GM06990 (cell line): ENCODE measurements around the gene MTCL1.

ENCODE experiments used
- DNase-seq: peaks from one replicate; pipeline ENCODE4 v3.0.0-alpha.2; 2011; ENCODE audit not compliant: insufficient read length; ENCODE audit errors: extremely low read depth
- H3K27me3 ChIP-seq: replicated peaks from 2 replicates; pipeline ENCODE4 v1.6.0; 2011; ENCODE audit warnings: low read length; ENCODE audit not compliant: control insufficient read depth, insufficient read depth
- H3K36me3 ChIP-seq: 2 replicates; pipeline ENCODE4 v1.5.1; 2011; ENCODE audit warnings: low read length; ENCODE audit not compliant: control insufficient read depth, insufficient read depth
- H3K4me3 ChIP-seq: replicated peaks from 2 replicates; pipeline ENCODE4 v1.5.1; 2011; ENCODE audit warnings: low read depth, mild to moderate bottlenecking, control low read depth, low read length
- CTCF ChIP-seq: IDR thresholded peaks from 2 replicates; pipeline ENCODE4 v1.5.1; 2011; ENCODE audit warnings: low read length, control low read depth, mild to moderate bottlenecking, inconsistent platforms; ENCODE audit not compliant: insufficient read depth, poor library complexity, severe bottlenecking

MTCL1 gene

GRCh38 chr18:8847900-8848299, 142.5 kb downstream of the MTCL1 start:
- no peak for DNase-seq
- no peak for TF ChIP-seq CTCF
- no peak overlapping the region for H3K4me3 ChIP-seq
- H3K36me3 ChIP-seq, result no peaks in the 10 kb centered on the region
- no peaks in the 10 kb centered on the region; the same call in none of the 2 replicates for H3K27me3 ChIP-seq

GRCh38 chr18:8848541-8848940, 143.2 kb downstream of the MTCL1 start:
- H3K27me3 ChIP-seq, result no peaks in the 10 kb centered on the region; the same call in none of the 2 replicates
- no peak for TF ChIP-seq CTCF
- no peak for DNase-seq
- no peaks in the 10 kb centered on the region for H3K36me3 ChIP-seq
- no peak overlapping the region for H3K4me3 ChIP-seq

- no peak for TF ChIP-seq CTCF
- Histone ChIP-seq H3K27me3 (no peaks in the 10 kb centered on the region; the same call in none of the 2 replicates), H3K4me3 (no peak overlapping the region), H3K36me3 (no peaks in the 10 kb centered on the region)
- no peak for DNase-seq
Measured at GRCh38 chr18:8849696-8850095, 144.3 kb downstream of the MTCL1 start.

GRCh38 chr18:8851659-8852058, 146.3 kb downstream of the MTCL1 start:
- DNase-seq, result no peak
- no peaks in the 10 kb centered on the region; the same call in 1 of the 2 replicates for H3K27me3 ChIP-seq
- H3K36me3 ChIP-seq, result no peaks in the 10 kb centered on the region
- TF ChIP-seq CTCF, result no peak
- H3K4me3 ChIP-seq, result no peak overlapping the region

GRCh38 chr18:8854550-8854949, 149.2 kb downstream of the MTCL1 start:
- Histone ChIP-seq H3K36me3 (no peaks in the 10 kb centered on the region), H3K4me3 (no peak overlapping the region), H3K27me3 (no peaks in the 10 kb centered on the region; the same call in 1 of the 2 replicates)
- TF ChIP-seq CTCF, result no peak
- DNase-seq, result no peak

GRCh38 chr18:8854962-8855361, 149.6 kb downstream of the MTCL1 start:
- no peak for DNase-seq
- H3K4me3 ChIP-seq, result no peak overlapping the region
- TF ChIP-seq CTCF, result no peak

More at GRCh38 chr18:8854962-8855361, 149.6 kb downstream of the MTCL1 start:
- no peaks in the 10 kb centered on the region for H3K36me3 ChIP-seq
- H3K27me3 ChIP-seq, result no peaks in the 10 kb centered on the region; the same call in 1 of the 2 replicates
